Inferior parietal cortex (tissue), 1 donor: ENCODE measurements around the gene FOXO1.

ENCODE experiments used
- DNase-seq: peaks from one replicate; pipeline ENCODE4 v3.0.0-alpha.2; 2016; ENCODE audit errors: extremely low spot score

Gene FOXO1

DNA sequence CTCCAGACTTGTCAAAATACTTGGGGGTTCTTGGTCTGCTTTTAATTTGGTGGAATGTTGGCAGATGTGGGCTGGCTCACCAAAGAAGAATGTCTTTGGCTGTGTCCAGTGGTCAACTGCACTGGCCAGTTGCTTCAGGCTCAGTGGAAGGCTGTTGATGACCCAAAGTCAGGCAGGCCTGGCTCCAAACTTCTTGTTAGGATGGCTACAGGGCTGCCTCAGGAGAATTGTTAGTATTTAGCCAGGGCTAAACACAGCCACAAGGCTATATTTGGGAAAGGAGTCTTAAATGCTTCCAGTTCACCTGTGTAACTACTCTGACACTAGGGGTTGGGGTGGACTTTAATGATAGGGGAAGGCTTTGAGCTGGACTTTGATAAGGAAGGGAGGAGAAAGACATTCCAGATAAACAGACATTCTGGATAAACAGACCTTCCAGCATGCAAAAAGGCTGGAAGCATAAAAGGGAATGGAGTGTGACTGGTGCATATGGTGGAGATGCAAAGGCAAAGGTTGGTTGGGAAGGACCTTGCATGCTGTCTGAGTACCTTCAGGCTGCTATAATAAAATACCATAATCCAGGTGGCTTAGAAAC is 116.8 kb downstream of the FOXO1 start:
- DNase-seq: no peak

DNA sequence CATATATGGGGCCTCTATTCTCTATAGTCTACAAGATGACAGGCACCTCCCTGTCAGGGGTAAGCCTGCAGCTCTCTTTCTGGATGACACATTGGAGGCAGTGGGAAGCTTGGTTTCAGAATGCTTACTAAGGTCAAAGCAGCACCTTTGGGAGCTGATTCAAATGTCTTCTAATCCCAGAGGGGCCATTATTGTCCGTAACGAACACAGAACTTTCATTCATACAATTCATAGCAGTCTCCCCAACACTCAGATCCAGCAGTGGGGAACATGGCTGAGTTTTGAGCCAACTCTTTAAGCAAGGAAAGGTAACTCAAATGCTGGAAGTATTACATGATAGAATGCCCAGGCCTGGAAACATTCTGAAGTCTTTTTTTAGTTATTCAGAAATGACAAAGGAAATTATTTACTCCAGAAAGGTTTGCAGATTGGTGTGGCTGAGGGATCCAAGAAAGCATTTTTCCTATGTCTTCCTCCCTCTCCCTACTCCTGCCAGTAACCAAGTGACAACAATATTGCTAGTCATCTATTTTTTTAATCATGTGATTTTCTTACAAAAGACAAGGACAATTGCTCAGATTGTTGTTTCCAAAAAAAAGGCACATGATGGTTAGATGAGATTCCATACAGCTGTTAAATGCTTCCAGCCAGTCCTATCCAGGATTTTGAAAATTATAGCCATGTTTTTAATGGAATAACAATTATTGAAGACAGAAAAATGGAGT is 118.7 kb downstream of the FOXO1 start:
- DNase-seq: no peak

DNA sequence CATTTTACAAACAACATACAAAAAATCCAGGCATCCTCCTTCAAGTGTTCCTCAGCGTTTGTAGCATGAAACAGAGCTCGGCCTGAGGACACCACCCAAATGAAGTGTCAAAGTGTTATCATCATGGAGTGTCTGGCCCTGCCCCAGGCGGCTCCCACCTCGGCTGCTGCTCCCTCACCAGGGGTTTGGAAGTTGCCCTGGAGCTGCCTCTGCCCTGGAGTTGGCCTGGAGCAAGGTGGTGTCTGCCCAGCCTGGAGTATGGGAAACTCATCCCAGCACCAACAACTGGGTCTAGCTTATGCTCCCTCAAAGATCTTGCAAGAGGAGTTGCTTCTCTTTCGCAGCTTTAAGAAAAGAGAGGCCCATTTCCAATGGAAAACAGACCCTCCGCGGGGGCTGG is 120.4 kb downstream of the FOXO1 start:
- no peak for DNase-seq

DNA sequence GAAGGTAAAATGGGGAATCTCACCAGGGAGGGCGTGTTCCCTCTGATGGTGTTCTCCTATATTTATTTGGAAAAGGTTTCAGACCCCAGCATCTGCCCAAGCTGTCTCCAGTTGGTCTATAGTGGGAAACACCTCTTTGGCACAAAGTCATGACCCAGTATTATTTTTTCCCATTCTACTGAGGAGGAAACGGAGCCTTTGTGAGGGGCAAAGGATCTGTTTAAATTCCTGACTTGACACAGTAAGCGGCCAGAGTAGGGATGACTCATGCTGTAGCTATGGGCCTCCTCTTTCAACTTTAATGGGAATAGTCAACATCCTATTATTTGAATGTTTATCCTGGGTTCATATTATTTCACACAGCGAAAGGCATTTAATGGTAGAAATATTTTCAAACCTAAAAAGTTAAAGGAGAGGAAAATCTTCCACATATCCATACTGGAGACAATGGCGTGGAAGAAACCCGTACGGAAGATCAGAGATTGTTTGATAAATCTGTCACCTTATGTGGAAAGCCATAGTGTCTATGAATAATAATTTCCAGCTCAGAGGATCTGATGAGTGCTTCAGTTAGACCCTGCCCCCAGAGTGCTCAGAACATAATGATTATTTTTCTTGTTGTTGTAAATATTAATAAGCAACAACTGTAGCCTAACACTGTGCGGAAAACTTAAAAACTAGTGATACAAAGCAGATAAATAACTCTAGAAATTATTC is 126.0 kb downstream of the FOXO1 start:
- no peak for DNase-seq

DNA sequence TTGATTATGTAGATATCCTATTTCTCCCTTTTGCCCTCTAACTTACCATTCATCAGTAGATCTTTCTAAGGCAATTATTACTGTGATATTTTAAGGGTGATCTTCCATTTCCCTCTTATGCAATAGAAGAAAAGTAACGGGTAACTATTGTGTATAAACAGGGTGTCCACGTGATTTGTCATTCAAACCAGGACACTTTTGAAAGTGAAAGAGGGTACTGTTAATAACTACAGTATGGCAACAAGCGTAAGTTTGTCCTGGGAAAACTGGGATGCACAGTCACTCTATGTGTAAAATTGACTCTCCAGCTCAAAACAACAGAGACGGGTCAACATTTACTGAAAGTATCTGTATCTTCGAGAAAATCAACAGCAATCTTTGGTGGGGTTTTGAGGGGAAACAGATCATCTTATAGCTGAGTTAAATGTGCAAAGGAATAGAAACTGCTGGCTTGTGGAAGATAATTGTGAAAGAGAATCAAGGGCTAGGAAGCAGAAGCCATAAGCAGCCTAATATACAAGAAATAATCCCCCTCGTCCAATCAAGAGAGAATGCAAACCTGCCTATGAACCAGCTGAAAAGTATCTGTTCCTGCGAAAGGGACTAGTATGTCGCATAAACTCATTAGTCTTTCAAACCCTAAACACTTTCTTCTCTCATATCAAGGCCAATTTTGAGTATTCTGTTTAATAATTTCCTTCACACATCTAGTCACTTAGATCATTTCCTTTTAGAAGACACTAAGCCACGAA is 126.7 kb downstream of the FOXO1 start:
- DNase-seq: no peak

DNA sequence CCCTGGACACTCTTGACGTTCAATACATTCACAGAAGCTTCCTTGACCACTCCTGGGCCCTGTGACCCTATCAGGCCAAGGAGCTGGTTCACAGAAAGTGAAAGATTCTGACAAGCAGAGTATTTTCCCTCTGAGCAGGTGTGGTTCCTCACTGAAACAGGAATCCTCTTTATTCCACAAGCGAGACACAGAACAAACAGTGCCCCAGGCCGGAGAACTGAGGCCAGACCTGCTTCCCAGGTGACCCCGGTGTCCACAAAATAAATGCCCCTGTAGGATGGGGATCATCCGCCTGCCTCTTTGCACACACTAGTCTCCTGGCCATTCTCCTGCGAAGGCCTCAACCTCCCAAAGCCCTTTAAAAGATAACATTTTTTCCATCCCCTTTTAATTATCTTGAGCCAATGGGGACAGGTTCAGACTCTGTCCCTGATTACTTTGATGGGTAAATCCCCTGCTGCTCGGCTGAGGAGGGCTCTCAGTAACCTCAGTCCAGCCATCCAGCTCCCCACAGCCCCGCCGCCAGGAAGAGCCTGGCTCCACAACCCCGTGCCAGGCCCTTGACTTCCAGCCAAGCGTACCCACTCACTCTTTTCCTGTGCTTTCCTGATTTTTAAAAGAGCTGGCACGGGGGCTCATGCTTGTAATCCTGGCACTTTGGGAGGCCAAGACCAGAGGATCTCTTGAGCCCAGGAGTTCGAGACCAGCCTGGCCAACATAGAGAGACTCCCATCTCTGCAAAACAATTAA is 129.1 kb downstream of the FOXO1 start:
- no peak for DNase-seq

DNA sequence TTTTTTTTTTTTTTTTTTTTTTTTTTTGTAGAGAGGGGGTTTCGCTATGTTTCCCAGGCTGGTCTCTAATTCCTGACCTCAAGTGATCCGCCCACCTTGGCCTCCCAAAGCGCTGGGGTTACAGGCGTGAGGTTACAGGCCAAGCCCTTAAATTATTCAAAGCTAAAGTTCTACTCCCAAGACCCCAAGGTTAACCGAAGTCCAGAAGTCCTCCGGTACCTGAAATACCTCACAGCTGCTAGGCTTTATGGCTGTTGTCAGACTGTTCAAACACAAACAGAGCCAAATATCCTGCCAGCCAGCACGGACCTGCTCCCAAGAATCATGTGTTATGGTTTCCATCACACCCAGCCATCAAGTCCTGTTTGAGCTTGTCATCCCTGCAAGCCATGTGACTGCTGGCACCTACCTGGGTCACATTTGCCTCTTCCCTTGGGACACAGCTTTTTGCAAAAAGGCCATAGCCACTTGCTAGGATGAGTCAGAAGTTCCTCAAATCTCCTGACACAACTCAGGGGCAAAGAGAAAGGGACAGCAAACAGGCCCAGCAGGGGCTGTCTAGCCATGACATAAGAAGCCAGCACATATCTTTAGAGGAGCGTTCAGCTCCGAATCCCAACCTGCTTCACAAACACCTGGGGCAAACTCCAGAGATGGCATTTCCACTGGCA is 129.9 kb downstream of the FOXO1 start:
- no peak for DNase-seq

DNA sequence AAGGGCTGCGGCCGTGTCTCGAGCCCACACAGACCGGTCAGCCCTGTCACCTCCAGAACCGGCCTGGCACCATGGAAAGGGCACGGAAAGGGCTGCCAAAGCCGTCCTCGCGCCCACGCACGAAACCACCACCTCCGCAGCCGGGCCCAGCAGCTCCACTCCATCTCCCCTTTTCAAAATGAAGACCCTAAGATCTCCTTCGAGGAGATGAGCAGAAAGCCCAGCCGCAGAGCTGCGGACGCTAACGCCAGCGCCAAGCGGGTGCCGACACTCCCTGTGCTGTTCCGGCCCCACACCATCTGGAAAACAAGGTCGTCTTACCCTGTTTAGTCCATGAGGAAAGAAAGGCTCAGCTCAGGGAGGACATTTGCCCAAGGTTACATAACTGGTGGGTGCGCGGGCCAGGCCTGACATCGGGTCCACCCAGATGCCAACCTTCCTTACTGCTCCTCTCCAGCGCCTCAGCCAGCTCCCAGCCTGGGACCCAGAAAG is 131.1 kb downstream of the FOXO1 start:
- no peak for DNase-seq

DNA sequence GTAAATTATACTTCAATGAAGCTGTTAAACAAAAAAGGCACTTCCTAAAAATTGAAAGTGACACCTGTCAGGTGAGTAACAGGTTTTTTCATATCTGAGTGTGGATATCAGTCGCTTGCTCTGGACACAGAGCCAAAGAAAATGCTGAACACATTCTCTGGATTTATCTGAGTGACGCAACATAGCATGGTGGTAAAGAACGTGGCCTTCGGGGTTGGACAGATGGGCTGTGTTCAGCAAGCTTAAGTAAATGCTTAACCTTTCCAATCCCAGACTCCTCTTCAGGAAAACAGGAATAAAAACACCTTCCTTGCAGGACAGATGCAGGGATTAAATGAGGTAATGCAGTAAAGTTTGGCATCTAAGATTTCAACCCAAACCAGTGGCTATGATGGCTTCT is 132.0 kb downstream of the FOXO1 start:
- DNase-seq: no peak

DNA sequence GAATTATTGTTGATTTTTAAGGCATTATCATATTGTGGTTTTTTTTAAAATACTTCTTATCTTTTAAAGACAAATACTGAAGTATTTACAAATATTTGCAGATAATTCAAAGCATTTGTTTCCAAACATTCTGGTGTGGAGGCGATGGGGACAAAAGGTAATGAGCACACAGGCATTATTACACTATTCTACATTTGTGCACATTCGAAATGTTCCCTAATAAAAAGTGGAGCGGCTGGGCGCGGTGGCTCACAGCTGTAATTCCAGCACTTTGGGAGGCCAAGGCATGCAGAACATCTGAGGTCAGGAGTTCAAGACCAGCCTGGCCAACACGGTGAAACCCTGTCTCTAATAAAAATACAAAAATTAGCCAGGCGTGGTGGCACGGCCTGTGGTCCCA is 133.4 kb downstream of the FOXO1 start:
- no peak for DNase-seq

DNA sequence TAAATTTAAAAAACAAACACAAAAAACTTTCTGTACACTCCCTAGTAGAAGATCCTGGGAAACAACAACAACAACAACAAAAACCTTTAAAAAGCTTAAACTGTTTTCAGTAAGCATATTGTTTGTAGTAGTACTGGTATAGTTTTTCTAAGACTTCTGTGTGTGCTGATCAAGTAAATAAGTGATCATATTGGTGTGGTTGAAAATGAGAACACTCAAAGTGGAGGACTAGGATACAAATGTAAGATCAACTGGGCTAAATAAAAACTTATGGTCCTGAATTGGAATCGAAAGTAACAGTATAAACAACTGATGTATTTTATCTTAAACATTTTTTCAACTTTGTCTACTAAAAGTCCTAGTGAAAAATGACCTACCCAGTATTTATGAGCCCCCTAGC is 135.5 kb downstream of the FOXO1 start:
- no peak for DNase-seq

DNA sequence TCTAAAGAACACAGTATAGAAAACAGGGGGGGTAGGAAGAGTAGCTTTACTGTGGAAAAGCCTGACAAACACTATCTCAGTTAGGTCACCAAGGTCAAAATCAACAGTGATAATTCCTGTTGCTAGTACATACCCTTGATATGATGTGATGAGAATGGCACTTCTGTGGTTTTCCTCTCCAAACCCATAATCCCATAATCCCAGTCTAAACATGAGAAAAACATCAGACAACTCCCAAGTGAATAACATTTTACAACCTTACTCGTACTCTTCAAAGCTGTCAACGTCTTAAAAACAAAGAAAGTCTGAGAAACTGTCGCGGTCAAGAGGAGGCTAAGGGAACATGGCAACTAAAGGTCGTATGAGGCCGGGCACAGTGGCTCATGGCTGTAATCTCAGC is 137.6 kb downstream of the FOXO1 start:
- DNase-seq: no peak

DNA sequence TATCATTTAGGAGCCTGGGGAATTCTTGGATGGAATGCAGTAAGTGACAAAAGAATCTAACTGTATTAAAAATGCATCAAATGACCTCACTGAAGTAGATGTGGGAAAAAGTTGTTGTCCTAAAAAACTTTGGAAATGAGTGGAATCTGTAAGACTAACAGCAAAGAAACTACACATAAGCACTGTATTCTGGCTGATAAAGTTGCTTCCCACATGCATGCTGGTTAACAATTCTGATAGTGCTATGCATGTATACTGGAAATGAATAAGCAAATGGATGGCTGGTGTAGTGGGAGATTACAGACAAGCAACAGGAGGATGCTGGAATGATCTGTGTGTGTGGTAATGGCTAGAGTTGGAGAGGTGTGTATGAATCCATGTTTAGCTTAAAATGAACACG is 138.5 kb downstream of the FOXO1 start:
- no peak for DNase-seq

DNA sequence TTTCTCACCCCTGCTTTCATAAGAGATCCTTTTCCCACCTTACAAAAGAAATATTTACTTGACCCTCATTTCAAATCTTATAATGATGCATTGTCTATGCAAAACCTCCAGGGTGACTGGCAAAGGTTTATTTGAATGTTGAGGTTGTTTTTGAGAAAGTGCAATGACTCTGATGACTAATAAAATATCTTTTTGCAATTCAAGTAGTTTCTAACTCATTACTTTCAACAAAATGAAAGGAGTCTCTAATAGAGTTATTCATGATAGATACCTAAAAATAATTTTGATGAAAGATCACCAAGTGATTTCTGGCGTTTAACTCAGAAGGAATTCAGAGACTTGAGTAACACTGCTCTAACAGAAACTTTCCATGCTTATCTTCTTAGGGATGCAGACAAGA is 144.2 kb downstream of the FOXO1 start:
- no peak for DNase-seq

DNA sequence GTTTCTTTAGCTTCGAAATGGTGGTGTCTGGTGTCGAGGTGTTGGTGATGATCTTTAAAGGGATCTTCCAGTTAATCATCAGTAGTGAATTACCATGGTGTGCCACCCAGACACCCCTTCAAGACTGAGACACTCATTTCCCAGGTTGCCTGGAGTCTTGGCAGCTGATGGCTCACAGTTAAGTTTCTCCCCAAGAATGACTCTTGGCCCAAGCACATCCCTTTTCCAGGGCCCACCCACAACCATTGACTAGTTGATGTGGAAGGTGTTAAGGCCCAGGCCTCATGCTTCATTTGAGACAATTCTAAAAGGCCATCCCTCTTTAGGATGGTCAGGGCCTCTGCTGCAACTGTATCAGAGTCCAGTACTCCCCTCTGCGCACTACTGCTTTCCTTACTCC is 145.5 kb downstream of the FOXO1 start:
- no peak for DNase-seq

DNA sequence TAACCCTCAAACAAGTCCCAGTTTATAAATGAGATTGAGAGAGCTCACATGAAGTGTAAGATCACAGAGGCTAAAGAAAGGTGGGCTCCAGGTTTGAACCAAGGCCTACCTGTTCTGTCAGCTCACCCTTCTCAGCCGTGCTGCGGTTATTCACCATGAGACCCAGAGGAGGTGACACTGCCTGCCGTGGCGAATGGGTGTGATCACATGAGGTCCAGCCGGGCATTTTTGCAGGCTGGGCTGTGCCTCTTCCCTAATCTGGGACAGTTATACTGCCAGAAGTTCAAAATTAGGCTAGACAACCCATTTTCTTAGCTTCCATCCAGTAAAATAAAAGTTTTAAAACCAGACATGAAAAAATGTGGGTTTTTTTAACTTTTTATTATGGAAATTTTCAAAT is 146.8 kb downstream of the FOXO1 start:
- DNase-seq: no peak

DNA sequence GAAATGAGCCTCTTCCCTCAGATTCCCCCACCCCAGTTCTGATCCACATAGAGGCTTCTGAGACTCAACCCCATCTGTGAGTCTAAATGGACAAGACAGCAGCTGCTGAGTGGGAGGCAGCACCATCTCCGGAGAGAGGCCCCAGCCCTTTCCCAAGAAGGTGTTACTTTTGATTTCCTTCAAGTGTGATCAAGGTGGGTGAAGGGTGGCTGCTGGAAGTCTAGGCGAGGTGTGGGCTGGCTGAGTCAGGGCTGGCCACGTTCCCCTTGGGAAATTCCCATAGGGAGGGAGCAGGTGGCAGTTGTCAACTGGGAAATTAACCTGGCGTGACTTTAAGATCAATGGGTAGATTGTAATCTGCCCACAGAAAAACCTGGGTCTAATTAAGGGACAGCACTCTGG is 148.0 kb downstream of the FOXO1 start:
- DNase-seq: no peak

DNA sequence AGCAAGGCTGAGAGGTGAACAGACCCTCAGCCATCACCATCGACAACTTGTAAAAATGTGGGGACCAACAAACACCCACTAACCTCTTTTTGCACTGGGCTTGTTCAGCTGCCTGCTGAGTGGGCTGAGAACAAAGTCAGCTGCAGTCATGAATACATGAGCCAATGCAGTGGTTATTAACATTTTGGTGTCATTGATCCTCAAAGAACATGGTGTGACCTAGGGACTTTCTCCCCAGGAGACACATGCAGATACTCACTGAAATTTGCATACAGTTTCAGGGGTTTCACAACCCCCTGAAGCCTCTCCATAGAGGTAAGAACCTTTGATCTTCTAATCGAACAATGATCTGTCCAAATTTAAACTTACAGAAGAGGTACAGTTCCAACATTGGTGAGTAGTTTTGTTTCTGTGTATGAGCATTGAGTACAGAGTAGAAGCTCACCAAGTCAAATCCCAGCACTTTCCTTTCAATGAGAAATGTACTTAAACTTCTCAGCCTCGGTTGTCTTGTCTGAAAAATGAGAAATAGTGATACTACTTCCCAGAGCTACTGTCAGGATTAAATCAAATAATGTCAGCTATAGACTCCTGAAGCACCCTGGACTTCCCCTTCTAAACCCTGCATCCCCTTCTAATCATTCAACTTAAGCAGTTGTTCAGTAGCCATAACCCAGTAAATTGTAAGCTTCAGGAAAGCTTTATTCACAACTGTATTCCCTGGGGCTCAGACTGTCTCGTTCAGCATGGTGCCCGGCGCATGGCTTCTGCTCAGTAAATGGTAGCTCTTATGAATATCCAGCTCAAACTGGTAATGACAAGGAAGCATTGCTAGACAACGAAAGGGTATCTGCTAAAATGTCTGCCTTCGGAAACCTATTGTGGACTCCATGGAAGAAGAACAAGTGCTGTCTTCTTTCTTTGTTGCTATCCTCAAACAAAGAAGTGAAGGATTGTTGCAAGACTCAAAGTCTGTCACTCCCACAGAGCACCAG is 148.7 kb downstream of the FOXO1 start:
- DNase-seq: no peak

DNA sequence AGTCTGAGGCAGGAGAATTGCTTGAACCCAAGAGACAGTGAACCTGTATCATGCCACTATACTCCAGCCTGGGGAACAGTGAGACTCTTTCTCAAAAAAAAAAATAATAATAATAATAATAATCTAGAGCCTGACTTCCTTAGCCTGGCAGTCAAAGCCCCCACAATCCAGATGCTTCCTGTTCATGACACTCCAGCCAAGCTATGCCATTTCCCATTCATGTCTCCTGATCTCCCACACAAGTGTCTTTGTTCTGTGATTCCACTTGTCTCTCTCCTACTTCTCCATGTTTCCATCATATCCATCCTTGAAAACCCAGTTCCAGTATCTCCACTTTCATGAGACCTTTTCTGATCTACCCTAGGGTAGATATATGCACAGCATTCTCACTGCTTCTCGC is 150.7 kb downstream of the FOXO1 start:
- DNase-seq: no peak

DNA sequence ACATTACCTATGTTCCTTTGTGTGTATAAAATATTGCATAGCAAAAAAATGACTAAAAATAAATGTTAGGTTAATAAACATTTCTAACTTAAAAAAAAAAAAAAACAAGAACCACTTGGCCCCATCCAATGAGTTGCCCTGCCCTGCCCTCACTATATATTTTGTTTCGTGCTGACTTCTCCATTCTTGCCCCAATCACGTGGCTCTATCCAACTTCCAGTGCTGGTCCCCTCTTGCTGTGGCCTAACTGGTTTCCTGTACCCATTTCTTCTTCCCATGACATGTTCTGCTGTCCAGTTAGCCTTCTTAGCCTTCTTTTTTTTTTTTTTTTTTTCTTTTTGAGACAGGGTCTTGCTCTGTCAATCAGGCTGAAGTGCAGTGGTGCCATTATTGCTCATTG is 151.6 kb downstream of the FOXO1 start:
- no peak for DNase-seq
